ENCODE measurements around the gene NOPCHAP1.

The NOPCHAP1 gene

DNA sequence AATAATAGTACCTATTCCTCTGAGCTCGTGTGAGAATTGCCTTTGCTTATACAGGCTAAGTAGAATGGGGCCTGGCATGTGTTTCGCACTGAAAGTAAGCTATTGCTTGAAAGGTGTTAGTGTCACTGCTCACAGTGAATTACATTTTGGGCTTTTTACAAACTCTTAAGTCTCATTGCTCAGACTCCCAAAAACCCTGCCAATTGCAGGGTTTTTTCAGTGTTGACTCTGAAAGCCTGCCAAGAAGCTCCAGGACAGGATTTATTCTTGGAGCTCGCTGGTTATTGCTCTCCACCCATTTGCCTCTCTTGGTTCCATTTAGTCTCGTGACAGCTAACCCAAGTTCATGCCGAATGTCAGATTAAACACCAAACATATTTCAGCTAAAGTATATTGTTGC, 39.8 kb downstream of the NOPCHAP1 start:
- peaks cover 3% of the 10 kb centered on the region for H3K4me1 Mint-ChIP-seq
- no peaks in the 10 kb centered on the region for H3K27me3 Mint-ChIP-seq
- no peak overlapping the region for H3K27ac Mint-ChIP-seq
- no peaks in the 10 kb centered on the region for H3K9me3 Mint-ChIP-seq
- no peak overlapping the region for H3K4me3 Mint-ChIP-seq
- H3K36me3 Mint-ChIP-seq: peaks cover 6% of the 10 kb centered on the region
- no peak for ATAC-seq

DNA sequence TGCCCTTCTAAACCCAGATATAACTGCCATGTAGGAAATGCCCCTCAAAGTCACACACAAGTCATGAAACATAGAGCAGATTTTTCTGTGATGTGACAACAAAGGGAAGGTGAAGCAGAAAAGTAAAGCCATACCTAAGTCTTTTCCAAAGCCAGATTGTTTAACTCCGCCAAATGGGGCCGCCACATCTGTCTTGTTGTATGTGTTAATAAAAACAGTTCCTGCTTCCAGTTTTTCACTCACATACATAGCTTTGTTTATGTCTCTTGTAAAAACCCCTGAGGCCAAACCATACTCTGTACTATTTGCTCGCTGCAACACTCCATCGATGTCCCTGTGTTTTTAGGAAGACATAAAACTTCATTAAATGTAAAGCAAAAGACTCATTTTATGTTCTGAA, 40.3 kb downstream of the NOPCHAP1 start:
- H3K27me3 Mint-ChIP-seq: no peaks in the 10 kb centered on the region
- peaks cover 6% of the 10 kb centered on the region for H3K36me3 Mint-ChIP-seq
- H3K27ac Mint-ChIP-seq: no peak overlapping the region
- no peaks in the 10 kb centered on the region for H3K9me3 Mint-ChIP-seq
- H3K4me1 Mint-ChIP-seq: peaks cover 8% of the 10 kb centered on the region
- H3K4me3 Mint-ChIP-seq: no peak overlapping the region
- no peak for ATAC-seq

DNA sequence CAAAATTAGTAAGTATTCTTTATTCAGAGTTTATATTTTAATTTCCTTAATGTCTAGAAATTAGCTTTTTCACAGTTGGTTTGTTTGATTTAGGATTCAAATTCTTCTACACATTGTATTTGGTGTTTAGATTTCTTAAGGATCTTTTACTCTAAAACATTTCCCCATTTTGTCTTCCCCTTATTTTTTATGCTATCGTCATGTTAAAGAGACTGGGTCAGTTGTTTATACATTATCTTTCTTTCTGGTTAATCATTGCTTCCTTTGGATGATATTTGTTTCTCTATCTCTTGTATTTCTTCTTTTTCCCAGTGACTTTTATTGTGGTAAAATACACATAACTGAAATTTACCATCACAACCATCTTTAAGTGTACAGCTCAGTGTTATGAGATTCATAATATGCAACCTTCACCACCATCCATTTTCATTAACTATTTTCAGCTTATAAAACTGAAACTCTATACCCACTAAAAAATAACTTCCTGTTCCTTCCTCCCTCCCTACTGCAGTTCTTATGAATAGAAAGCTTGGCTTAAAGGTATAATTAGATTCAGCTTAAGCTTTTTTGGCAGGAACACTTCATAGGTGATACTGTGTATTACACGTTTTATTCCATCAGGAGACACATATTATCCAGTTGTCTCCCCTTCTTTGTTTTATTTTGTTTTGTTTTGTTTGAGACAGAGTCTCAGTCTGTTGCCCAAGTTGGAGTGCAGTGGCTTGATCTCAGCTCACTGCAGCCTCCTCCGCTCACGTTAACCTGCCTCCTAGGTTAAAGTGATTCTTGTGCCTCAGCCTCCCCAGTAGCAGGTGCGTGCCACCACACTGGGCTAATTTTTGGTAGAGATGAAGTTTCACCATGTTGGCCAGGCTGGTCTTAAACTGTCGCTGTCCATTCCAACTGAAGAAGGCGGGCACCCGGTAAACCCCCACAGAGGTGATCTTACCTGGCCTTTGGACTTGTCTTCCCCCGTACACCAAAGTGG, 45.0 kb downstream of the NOPCHAP1 start:
- Mint-ChIP-seq H3K9me3 (no peaks in the 10 kb centered on the region), H3K36me3 (peaks cover 11% of the 10 kb centered on the region), H3K27me3 (no peaks in the 10 kb centered on the region), H3K27ac (peak overlapping the region; percentile 58), H3K4me1 (peaks cover 14% of the 10 kb centered on the region), H3K4me3 (peak overlapping the region; percentile 30)
- peak; percentile 61 for ATAC-seq

DNA sequence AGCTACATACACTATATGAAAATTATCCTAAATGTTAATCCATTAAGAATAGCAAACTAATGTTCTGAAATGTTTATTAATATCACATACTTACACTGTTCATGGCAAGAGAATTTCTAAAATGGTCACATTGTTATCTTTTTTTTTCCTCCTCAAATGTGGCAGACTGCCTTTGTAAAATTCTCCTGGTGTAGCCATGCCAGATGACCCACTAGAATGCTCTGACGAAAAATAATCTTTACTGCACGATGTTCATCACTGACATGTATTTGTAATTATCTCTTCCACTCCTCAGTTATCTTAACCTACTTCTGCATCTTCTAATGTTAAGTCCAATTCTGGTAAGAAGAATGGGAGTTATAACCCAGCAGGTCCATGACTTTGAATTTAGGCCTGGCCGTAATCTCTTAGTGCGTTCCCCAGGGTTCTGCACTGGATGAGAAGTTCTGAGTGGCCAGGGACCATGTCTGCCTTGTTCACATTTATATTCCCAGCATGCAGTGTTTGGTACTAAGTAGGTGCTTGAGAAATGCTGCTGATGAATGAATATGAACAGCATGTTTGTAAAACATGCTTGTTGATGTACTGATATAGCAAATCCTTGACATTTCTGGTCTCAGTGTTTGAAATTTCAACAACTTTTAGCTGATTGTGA, 46.7 kb downstream of the NOPCHAP1 start:
- Mint-ChIP-seq H3K4me1 (peaks cover 20% of the 10 kb centered on the region), H3K27ac (no peak overlapping the region), H3K9me3 (no peaks in the 10 kb centered on the region), H3K27me3 (no peaks in the 10 kb centered on the region), H3K4me3 (no peak overlapping the region), H3K36me3 (peaks cover 5% of the 10 kb centered on the region)
- ATAC-seq: no peak

DNA sequence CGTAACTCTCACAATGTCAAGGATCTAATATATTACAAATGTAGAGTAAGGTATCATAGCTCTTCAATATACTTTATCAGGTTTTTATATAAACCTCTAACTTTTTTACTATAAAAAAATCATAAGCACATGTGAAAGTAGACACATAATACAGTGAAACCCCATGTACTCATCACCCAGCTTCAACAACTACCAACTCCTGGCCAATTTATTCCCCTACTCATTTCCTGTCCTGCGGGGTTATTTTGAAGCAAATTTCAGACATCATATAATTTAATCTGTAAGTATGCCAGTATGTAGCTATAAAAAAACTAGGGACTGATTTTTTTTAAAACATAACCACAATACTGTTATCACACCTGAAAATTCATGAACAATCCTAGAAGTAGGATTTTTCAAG, 47.7 kb downstream of the NOPCHAP1 start:
- H3K9me3 Mint-ChIP-seq: no peaks in the 10 kb centered on the region
- H3K4me1 Mint-ChIP-seq: peaks cover 20% of the 10 kb centered on the region
- H3K27me3 Mint-ChIP-seq: no peaks in the 10 kb centered on the region
- no peak overlapping the region for H3K4me3 Mint-ChIP-seq
- no peak for ATAC-seq
- H3K27ac Mint-ChIP-seq: no peak overlapping the region
- H3K36me3 Mint-ChIP-seq: peaks cover 5% of the 10 kb centered on the region
